B cell (primary cell): ENCODE data around the gene PAF1.

Experiments used
- CTCF ChIP-seq: fragments of 200-600 bp; IDR thresholded peaks from one replicate; pipeline ENCODE4 v1.8.0; 2022; ENCODE audit warnings: antibody characterized with exemption, mild to moderate bottlenecking
- EZH2 ChIP-seq: IDR thresholded peaks from 2 replicates; pipeline ENCODE4 v1.6.1; 2012; ENCODE audit warnings: borderline replicate concordance, low read depth, mild to moderate bottlenecking, moderate library complexity, low read length; ENCODE audit not compliant: insufficient read depth, poor library complexity, severe bottlenecking

- TF ChIP-seq CTCF (no peak), EZH2 (no peak)
These were observed 5.9 kb downstream of the PAF1 start for GRCh38 chr19:39384839-39385568.
